ENCODE measurements around the gene KHNYN.
"Not testable (repeated sequence)": the region's sequence is repeated elsewhere in the genome, so short reads cannot be mapped to it uniquely, and the experiment has no call there.

The KHNYN gene

GRCh38 chr14:24473211-24473610 lies 43.5 kb downstream of the KHNYN start:
- DNase-seq (ENCODE audit: low read depth): no peak

- no peak for DNase-seq (ENCODE audit: low read depth)
These were observed 45.5 kb downstream of the KHNYN start for GRCh38 chr14:24475261-24475660.

- not testable (repeated sequence) for DNase-seq (ENCODE audit: low read depth)
These were observed 50.2 kb downstream of the KHNYN start for GRCh38 chr14:24479999-24480398.

GRCh38 chr14:24481622-24482324 lies 52.0 kb downstream of the KHNYN start:
- DNase-seq (ENCODE audit: low read depth): no peak

GRCh38 chr14:24482699-24483303 lies 53.0 kb downstream of the KHNYN start:
- not testable (repeated sequence) for DNase-seq (ENCODE audit: low read depth)

- DNase-seq (ENCODE audit: low read depth): no peak
These were observed 54.0 kb downstream of the KHNYN start for GRCh38 chr14:24483604-24484252.

All from fibroblast of gingiva (primary cell).